Right lobe of liver (tissue), 6 donors: ENCODE data around the gene HS3ST6. TPM values are rescaled to one million over a fixed set of nuclear protein-coding genes. Genes with fewer than 3 reads are reported as not detected.

Source experiments
- ATAC-seq, 4 donors: fragments of 200-7000 bp; cut with Tn5 transposase; one replicate each; pipeline ENCODE4 v1.9.1; 2020; ENCODE audit warnings: mild to moderate bottlenecking in 4 of 4, moderate library complexity in 4 of 4
- DNase-seq, 3 donors: peaks; one replicate each; pipeline ENCODE4 v3.0.0-alpha.2; 2020
- H3K27ac ChIP-seq, 3 donors: fragments of 200-600 bp; one replicate each; pipeline ENCODE4 v1.8.0; 2022
- H3K27me3 ChIP-seq, 2 donors: fragments of 200-600 bp; one replicate each; pipeline ENCODE4 v1.8.0; 2022
- H3K36me3 ChIP-seq, 4 donors: fragments of 200-600 bp; sonication (generic) in 1 of 4; one replicate each; pipeline versions ENCODE4 v1.5.1 to v1.8.0; 2017 to 2022; ENCODE audit warnings: control low read depth in 1 of 4
- H3K4me1 ChIP-seq, 4 donors: fragments of 200-600 bp; sonication (generic) in 1 of 4; one replicate each; pipeline versions ENCODE4 v1.5.1 to v1.8.0; 2017 to 2022; ENCODE audit warnings: control low read depth in 1 of 4
- H3K4me3 ChIP-seq, 3 donors: fragments of 200-600 bp; one replicate each; pipeline ENCODE4 v1.8.0; 2022
- H3K9me3 ChIP-seq, 4 donors: fragments of 200-600 bp; sonication (generic) in 1 of 4; one replicate each; pipeline versions ENCODE4 v1.5.1 to v1.8.0; 2017 to 2022; ENCODE audit warnings: control low read depth in 1 of 4
- CTCF ChIP-seq, 4 donors: fragments of 200-600 bp in 3 of 4; fragments of 450-650 bp in 1 of 4; IDR thresholded peaks; one replicate each; pipeline versions ENCODE4 v1.5.1 to v1.8.0; 2016 to 2022; ENCODE audit warnings: antibody characterized with exemption in 4 of 4, mild to moderate bottlenecking in 2 of 4
- POLR2A ChIP-seq: fragments of 450-650 bp; IDR thresholded peaks from one replicate; pipeline ENCODE4 v1.6.1; 2017; ENCODE audit warnings: antibody characterized with exemption, mild to moderate bottlenecking
- WGBS: methylation state at CpG from one replicate; pipeline ENCODE4 v1.1.6; 2018; ENCODE audit warnings: low coverage, low lambda C conversion rate; ENCODE audit not compliant: insufficient coverage; ENCODE audit errors: missing lambda C conversion rate; 5-methylcytosine and 5-hydroxymethylcytosine counted together
- intact Hi-C, 2 donors: fragments of 100-400 bp; cut with DNase I; formaldehyde crosslinking; loops; one replicate each; pipeline versions ENCODE4 v1.11.2 to v1.14.1; 2022
- total RNA-seq, 6 experiments: library from RNA; depleted of rRNA in 2 of 6; stranded (reverse); fragments of >200 nt in 2 of 6; fragmentation: NEBNext Ultra II Directional in 3 of 6; extraction: Animal tissue kit (Norgen Biotek cat#: 25700) in 3 of 6; gene quantifications; one replicate each; pipeline versions ENCODE4 v1.1.0 to v1.2.4, GENCODE V29; 2016 to 2023
- donor health status: DM: no; HTN: yes; CAD: no.
- donor health status: DM: no; HTN: no; CAD: no.
- donor health status: DM: no; HTN: no; CAD: no.
- donor health status: DM: no; HTN: yes; CAD: no.
- donor health status: DM: no; HTN: yes; CAD: no.

Gene HS3ST6
- total RNA-seq, 6 experiments from 2014 or later, result not detected

DNA sequence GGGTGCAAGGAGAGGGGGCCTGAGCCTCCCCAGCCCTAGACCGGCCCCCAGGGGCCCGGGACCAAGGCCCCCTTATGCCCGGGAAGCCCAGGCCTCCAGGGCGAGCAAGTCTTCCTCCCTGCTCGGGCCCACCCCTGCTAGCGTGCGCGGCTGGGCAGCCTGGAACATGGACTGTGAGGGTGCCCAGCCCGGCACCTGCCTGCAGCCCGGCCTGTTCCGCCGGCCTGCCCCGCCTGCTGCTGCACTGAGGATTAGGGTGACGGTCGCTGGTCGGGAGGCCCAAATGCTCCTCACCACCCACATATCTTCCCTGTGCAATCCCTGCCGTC lies 6.0 kb downstream of the HS3ST6 start:
- Histone ChIP-seq H3K27ac (no peak overlapping the region), H3K27me3 (peaks cover 0 to 2% of the 10 kb centered on the region in 2 donors), H3K9me3 (no peaks in the 10 kb centered on the region), H3K4me3 (no peak overlapping the region), H3K4me1 (no peaks in the 10 kb centered on the region), H3K36me3 (no peaks in the 10 kb centered on the region)
- 90% methylated on average over 2 of the region's 17 CpGs for WGBS
- intact Hi-C loops, result no loop called here
- ATAC-seq (no peak), DNase-seq (no peak)
- TF ChIP-seq POLR2A (no peak), CTCF (IDR thresholded peaks at IDR 0.05) (no peak)

DNA sequence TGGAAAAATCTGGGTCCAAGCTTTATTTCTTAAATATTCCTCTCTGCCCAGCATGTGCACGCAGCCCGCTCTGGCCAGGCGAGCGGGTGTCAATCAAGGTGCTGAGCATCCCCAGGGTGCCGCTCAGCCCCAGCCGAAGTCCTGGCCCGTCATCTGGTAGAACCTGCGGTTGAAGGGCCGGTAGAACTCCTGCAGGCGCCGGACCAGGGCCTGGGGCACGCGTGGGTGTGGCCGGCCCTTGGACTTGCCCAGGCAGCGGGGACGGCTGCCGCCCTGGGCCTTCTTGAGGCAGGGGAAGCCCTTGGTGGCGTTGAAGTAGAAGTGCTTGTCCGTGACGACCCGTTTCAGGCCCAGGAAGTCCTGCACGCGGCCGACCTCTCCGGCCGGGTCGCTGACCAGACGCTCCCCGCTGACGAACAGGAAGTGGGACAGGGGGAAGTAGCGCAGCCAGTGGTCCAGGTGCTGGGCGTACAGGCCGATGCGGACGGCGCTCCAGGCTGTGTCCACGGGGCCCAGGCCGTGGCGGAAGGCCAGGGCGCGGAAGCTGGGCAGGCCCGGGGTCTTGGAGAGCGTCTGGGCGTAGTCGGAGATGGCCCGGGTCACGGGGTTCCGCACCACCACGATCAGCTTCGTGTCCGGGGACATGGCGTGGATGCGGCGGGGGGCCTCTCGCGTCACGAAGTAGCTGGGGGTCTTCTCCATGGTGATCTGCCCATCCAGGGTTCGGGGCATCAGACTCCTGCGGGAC lies 6.6 kb downstream of the HS3ST6 start:
- TF ChIP-seq POLR2A (no peak), CTCF (IDR thresholded peaks at IDR 0.05) (no peak)

DNA sequence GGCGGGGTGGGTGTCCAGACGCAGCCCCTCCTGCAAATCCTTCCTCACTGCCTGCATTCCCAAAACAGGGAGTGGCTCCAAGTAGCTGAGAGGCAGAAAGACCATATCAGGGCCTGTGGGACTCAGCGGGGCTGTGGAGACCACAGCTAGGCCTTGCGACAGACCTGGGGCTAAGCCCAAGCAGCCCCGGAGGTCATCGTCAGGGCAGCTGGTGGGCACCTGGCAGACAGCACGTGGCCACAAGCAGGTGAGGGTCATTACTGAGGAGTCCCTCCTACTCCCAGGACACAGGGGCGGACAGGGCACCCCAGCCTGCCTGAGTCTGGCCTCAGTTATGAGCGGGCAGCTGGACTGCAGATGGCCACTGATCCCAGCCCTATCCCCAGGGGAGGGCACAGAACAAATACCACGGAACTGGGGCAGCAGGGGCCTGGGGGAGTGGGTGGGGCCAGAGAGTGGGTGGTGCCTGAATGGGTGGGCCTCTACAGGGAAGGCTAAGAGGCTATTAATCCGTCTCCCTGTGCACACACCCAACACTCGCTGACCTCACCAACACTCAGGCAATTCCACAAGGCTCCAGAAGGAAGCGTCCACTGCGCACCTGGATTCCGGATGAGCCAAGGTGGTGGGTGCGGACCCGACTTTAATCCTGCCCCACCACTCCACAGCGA lies 8.5 kb downstream of the HS3ST6 start:
- no peaks in the 10 kb centered on the region for H3K9me3 ChIP-seq
- WGBS, result 61% methylated on average over 4 of the region's 18 CpGs
- DNase-seq (no peak), ATAC-seq (no peak)
- H3K4me3 ChIP-seq, result no peak overlapping the region
- H3K4me1 ChIP-seq, result no peaks in the 10 kb centered on the region
- H3K27me3 ChIP-seq, result no peaks in the 10 kb centered on the region
- no peaks in the 10 kb centered on the region for H3K36me3 ChIP-seq
- intact Hi-C loops, result no loop called here
- H3K27ac ChIP-seq, result no peak overlapping the region
- no peak for TF ChIP-seq CTCF (IDR thresholded peaks at IDR 0.05)
- no peak for TF ChIP-seq POLR2A

More for the DNA sequence above, 6.6 kb downstream of the HS3ST6 start:
- Histone ChIP-seq H3K9me3 (no peaks in the 10 kb centered on the region), H3K4me3 (no peak overlapping the region), H3K27ac (no peak overlapping the region), H3K4me1 (no peaks in the 10 kb centered on the region), H3K27me3 (no peaks in the 10 kb centered on the region), H3K36me3 (no peaks in the 10 kb centered on the region)
- 89% methylated on average over 28 of the region's 59 CpGs for WGBS
- intact Hi-C loops, result no loop called here
- DNase-seq (no peak), ATAC-seq (no peak)

DNA sequence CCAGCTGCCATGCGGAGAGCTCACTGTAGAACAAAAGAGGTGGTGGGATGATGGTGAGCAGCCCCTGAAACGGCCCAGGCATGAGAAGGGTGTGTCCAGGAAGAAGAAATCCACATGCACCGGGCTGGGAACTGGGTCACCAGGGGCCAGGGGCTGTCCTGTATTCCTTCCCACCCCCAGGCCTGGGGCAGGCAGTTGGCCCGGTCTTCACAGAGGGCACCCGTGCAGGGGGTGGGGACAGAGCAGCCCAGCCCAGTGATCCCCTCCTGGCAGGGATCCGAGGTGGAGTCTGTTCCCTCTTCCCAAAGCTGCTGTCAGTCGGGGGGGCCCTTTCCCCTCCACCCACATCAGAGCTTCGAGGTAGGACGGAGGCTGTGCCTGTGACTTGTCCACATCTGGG lies 9.2 kb downstream of the HS3ST6 start:
- no peak for ATAC-seq

More for the DNA sequence above, 9.2 kb downstream of the HS3ST6 start:
- no peaks in the 10 kb centered on the region for H3K9me3 ChIP-seq
- no peaks in the 10 kb centered on the region for H3K27me3 ChIP-seq
- WGBS, result 0% methylated on average over 1 of the region's 9 CpGs
- H3K4me1 ChIP-seq, result no peaks in the 10 kb centered on the region
- no peak for TF ChIP-seq CTCF (IDR thresholded peaks at IDR 0.05)
- TF ChIP-seq POLR2A, result no peak
- H3K36me3 ChIP-seq, result no peaks in the 10 kb centered on the region
- H3K27ac ChIP-seq, result no peak overlapping the region
- no peak overlapping the region for H3K4me3 ChIP-seq
- intact Hi-C loops, result no loop called here
- DNase-seq, result no peak
